Gastroesophageal sphincter (tissue), 4 donors: Measurements from ENCODE around the gene FAM219B. TPM values are rescaled to one million over a fixed set of nuclear protein-coding genes. Genes with fewer than 3 reads are reported as not detected.

Experiments
- ATAC-seq: fragments of 150-250 bp; one replicate; pipeline ENCODE4 v1.9.1; 2016; ENCODE audit warnings: mild to moderate bottlenecking, moderate library complexity
- H3K27ac ChIP-seq, 4 donors: fragments of 200-600 bp; sonication (generic) in 3 of 4; 1 replicate in 3 of 4; 2 replicates in 1 of 4; pipeline ENCODE4 v1.5.1; 2016 to 2019
- H3K27me3 ChIP-seq: fragments of 200-600 bp; sonication (generic); one replicate; pipeline ENCODE4 v1.5.1; 2019
- H3K36me3 ChIP-seq, 2 donors: fragments of 200-600 bp; sonication (generic); one replicate each; pipeline ENCODE4 v1.5.1; 2019; ENCODE audit warnings: control low read depth in 1 of 2
- H3K4me1 ChIP-seq, 3 donors: fragments of 200-600 bp; sonication (generic); 1 replicate in 2 of 3; 2 replicates in 1 of 3; pipeline ENCODE4 v1.5.1; 2016 to 2019; ENCODE audit warnings: control low read depth in 2 of 3
- H3K4me3 ChIP-seq, 2 donors: fragments of 200-600 bp; sonication (generic); one replicate each; pipeline ENCODE4 v1.5.1; 2019; ENCODE audit warnings: mild to moderate bottlenecking in 1 of 2, moderate library complexity in 1 of 2
- H3K9me3 ChIP-seq, 3 donors: fragments of 200-600 bp; sonication (generic); one replicate each; pipeline ENCODE4 v1.5.1; 2017 to 2019; ENCODE audit warnings: control low read depth in 2 of 3
- CTCF ChIP-seq, 4 experiments: fragments of 200-600 bp in 2 of 4; fragments of 450-650 bp in 2 of 4; sonication (generic) in 1 of 4; IDR thresholded peaks; one replicate each; pipeline ENCODE4 v1.5.1; 2017 to 2019; ENCODE audit warnings: antibody characterized with exemption in 4 of 4, mild to moderate bottlenecking in 2 of 4, moderate library complexity in 2 of 4
- EP300 ChIP-seq: sonication (generic); formaldehyde crosslinking; IDR thresholded peaks from one replicate; pipeline ENCODE4 v1.6.1; 2017; ENCODE audit warnings: antibody characterized with exemption, mild to moderate bottlenecking
- POLR2A ChIP-seq, 2 donors: fragments of 450-650 bp; IDR thresholded peaks; one replicate each; pipeline ENCODE4 v1.6.1; 2017; ENCODE audit warnings: antibody characterized with exemption in 2 of 2, mild to moderate bottlenecking in 2 of 2, moderate library complexity in 1 of 2
- POLR2AphosphoS5 ChIP-seq: sonication (generic); formaldehyde crosslinking; IDR thresholded peaks from one replicate; pipeline ENCODE4 v1.6.1; 2017; ENCODE audit warnings: antibody characterized with exemption
- WGBS, 2 donors: methylation state at CpG; one replicate each; pipeline ENCODE4 v1.1.5; 2018; ENCODE audit warnings: low coverage in 1 of 2; 5-methylcytosine and 5-hydroxymethylcytosine counted together
- total RNA-seq, 4 donors: library from RNA; depleted of rRNA; stranded (reverse); fragments of >200 nt; gene quantifications; one replicate each; pipeline ENCODE4 v1.1.0, GENCODE V29; 2016

The FAM219B gene
- total RNA-seq, 4 donors from 2014 or later: 85.0 to 93.4 (median 88.8) TPM

GRCh38 chr15:74855857-74856256 lies 50.8 kb downstream of the FAM219B start:
- 79 to 100% methylated on average over 1 to 2 of the region's 2 CpGs for WGBS, 2 donors
- H3K36me3 ChIP-seq: peaks cover 0 to 38% of the 10 kb centered on the region in 2 donors
- no peaks in the 10 kb centered on the region for H3K9me3 ChIP-seq
- H3K27ac ChIP-seq: no peak overlapping the region
- TF ChIP-seq POLR2A (IDR thresholded peaks at IDR 0.05) (no peak), CTCF (IDR thresholded peaks at IDR 0.05) (no peak), POLR2AphosphoS5 (no peak), EP300 (no peak)
- no peak overlapping the region for H3K4me3 ChIP-seq
- peaks cover 0 to 44% (median 15%) of the 10 kb centered on the region in 3 donors for H3K4me1 ChIP-seq
- ATAC-seq: no peak
- no peaks in the 10 kb centered on the region for H3K27me3 ChIP-seq

GRCh38 chr15:74854453-74855022 lies 52.1 kb downstream of the FAM219B start:
- H3K27me3 ChIP-seq: no peaks in the 10 kb centered on the region
- WGBS, 2 donors: 88% methylated on average over 6 of the region's 13 CpGs; no CpG with 5 or more reads in 1 of the 2 donors
- no peaks in the 10 kb centered on the region for H3K9me3 ChIP-seq
- H3K4me3 ChIP-seq: no peak overlapping the region
- peaks cover 0 to 38% (median 14%) of the 10 kb centered on the region in 3 donors for H3K4me1 ChIP-seq
- H3K27ac ChIP-seq: no peak overlapping the region
- no peak for ATAC-seq
- H3K36me3 ChIP-seq: peaks cover 0 to 51% of the 10 kb centered on the region in 2 donors
- no peak for TF ChIP-seq EP300
- TF ChIP-seq POLR2A (IDR thresholded peaks at IDR 0.05): no peak
- no peak for TF ChIP-seq POLR2AphosphoS5
- TF ChIP-seq CTCF (IDR thresholded peaks at IDR 0.05): no peak

GRCh38 chr15:74851960-74852359 lies 54.7 kb downstream of the FAM219B start:
- Histone ChIP-seq H3K4me1 (peaks cover 0 to 28% (median under 1%) of the 10 kb centered on the region in 3 donors), H3K36me3 (peaks cover 0 to 77% of the 10 kb centered on the region in 2 donors), H3K9me3 (no peaks in the 10 kb centered on the region), H3K27ac (no peak overlapping the region), H3K4me3 (no peak overlapping the region), H3K27me3 (no peaks in the 10 kb centered on the region)
- 96 to 100% methylated on average over 1 to 3 of the region's 7 CpGs for WGBS, 2 donors
- ATAC-seq: no peak
- TF ChIP-seq EP300: no peak
- TF ChIP-seq POLR2A (IDR thresholded peaks at IDR 0.05): no peak
- no peak for TF ChIP-seq POLR2AphosphoS5
- TF ChIP-seq CTCF (IDR thresholded peaks at IDR 0.05): no peak

- ATAC-seq: no peak
- no peaks in the 10 kb centered on the region for H3K9me3 ChIP-seq
- H3K4me3 ChIP-seq: no peak overlapping the region
- peaks cover 0 to 15% (median 0%) of the 10 kb centered on the region in 3 donors for H3K4me1 ChIP-seq
- no peak overlapping the region for H3K27ac ChIP-seq
- H3K27me3 ChIP-seq: no peaks in the 10 kb centered on the region
- no peak for TF ChIP-seq POLR2A (IDR thresholded peaks at IDR 0.05)
- TF ChIP-seq POLR2AphosphoS5: no peak
- no peak for TF ChIP-seq CTCF (IDR thresholded peaks at IDR 0.05)
- TF ChIP-seq EP300: no peak
- WGBS, 2 donors: 100% methylated on average over 1 of the region's 4 CpGs
- H3K36me3 ChIP-seq: peaks cover 0 to 92% of the 10 kb centered on the region in 2 donors
These were observed 56.3 kb downstream of the FAM219B start for GRCh38 chr15:74850393-74850792.

Other genes starting within 250 kb of the FAM219B start
- 10 to 100 TPM; 13.6 to 31.8 (median 17.2) TPM for gene EDC3, start 210.8 kb downstream of the FAM219B start, total RNA-seq
- gene CYP1A1, start 181.3 kb downstream of the FAM219B start, total RNA-seq: 1 to 10 TPM in 1 of 4 donors, under 1 TPM in 1, not detected in 2; 0.47 to 2.2 TPM
- gene CYP1A2, start 158.0 kb downstream of the FAM219B start, total RNA-seq: not detected
- 10 to 100 TPM in 3 of 4 donors, 1 to 10 TPM in 1; 8.4 to 23.1 (median 18.2) TPM for gene CSK, start 124.8 kb downstream of the FAM219B start, total RNA-seq
- under 1 TPM in 1 of 4 donors, not detected in 3; 0.27 TPM for gene LMAN1L, start 94.0 kb downstream of the FAM219B start, total RNA-seq
- not detected for gene CPLX3, start 80.2 kb downstream of the FAM219B start, total RNA-seq
- gene ULK3, start 63.7 kb downstream of the FAM219B start, total RNA-seq: 10 to 100 TPM; 26.4 to 51.8 (median 32.7) TPM
- 100 to 1,000 TPM in 1 of 4 donors, 10 to 100 TPM in 3; 45.6 to 111 (median 72.1) TPM for gene SCAMP2, start 33.5 kb downstream of the FAM219B start, total RNA-seq
- 10 to 100 TPM; 36.5 to 58.8 (median 42.5) TPM for gene MPI, start 16.8 kb downstream of the FAM219B start, total RNA-seq
- gene COX5A, start 31.2 kb upstream of the FAM219B start, total RNA-seq: 100 to 1,000 TPM in 2 of 4 donors, 10 to 100 TPM in 2; 57.9 to 105 (median 94.5) TPM
- gene RPP25, start 49.9 kb upstream of the FAM219B start, total RNA-seq: 1 to 10 TPM; 1.6 to 8.0 (median 6.7) TPM
- gene SCAMP5, start 88.7 kb upstream of the FAM219B start, total RNA-seq: 10 to 100 TPM in 1 of 4 donors, 1 to 10 TPM in 3; 2.2 to 10.1 (median 5.6) TPM
- 10 to 100 TPM in 3 of 4 donors, 1 to 10 TPM in 1; 7.8 to 14.2 (median 12.9) TPM for gene PPCDC, start 116.7 kb upstream of the FAM219B start, total RNA-seq